ENCODE data around the gene BANP.

The BANP gene

DNA sequence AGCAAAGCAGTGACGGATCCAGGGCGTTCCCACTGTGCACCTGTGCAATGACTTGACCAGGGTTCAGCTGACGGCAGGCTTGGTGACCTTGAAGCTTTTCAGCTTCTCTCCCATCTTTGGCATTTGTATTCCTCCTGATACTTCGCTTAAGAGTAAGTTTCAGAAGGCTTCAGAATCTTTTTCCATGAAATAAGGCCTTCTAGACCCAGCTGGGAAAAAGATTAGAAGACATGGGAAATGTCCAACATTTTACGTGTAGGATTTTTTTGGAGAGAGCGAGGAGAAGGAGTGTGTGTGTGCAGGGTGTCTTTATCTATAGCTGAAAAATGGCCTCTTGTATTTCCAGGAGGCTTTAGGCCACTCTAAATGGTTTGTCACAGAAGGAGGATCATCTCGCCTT, 104.1 kb downstream of the BANP start:
- H3K27ac ChIP-seq, result no peak overlapping the region
- TF ChIP-seq, protein P1, sequence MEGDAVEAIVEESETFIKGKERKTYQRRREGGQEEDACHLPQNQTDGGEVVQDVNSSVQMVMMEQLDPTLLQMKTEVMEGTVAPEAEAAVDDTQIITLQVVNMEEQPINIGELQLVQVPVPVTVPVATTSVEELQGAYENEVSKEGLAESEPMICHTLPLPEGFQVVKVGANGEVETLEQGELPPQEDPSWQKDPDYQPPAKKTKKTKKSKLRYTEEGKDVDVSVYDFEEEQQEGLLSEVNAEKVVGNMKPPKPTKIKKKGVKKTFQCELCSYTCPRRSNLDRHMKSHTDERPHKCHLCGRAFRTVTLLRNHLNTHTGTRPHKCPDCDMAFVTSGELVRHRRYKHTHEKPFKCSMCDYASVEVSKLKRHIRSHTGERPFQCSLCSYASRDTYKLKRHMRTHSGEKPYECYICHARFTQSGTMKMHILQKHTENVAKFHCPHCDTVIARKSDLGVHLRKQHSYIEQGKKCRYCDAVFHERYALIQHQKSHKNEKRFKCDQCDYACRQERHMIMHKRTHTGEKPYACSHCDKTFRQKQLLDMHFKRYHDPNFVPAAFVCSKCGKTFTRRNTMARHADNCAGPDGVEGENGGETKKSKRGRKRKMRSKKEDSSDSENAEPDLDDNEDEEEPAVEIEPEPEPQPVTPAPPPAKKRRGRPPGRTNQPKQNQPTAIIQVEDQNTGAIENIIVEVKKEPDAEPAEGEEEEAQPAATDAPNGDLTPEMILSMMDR (conservative IDR thresholded peaks at IDR 0.05), result no peak

DNA sequence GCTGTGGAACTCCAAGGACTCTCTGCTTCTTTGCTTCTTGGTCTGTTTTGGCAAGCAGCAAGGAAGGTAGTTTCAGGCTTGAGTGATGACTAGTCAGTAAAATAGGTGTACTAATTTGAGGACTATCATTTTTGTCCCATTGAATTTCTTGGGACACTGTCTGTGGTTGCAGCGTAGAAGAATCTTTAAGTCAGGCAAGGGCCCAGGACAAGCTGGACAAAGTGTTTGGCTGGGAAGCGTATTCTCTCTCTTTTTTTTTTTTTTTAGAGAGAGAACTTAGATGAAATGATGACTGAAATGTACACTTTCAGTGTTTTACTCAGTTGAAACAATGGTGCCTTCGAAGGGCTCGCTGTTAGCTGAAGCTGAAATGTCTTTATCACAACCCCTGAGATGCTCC, 105.0 kb downstream of the BANP start:
- H3K27ac ChIP-seq, result no peak overlapping the region

DNA sequence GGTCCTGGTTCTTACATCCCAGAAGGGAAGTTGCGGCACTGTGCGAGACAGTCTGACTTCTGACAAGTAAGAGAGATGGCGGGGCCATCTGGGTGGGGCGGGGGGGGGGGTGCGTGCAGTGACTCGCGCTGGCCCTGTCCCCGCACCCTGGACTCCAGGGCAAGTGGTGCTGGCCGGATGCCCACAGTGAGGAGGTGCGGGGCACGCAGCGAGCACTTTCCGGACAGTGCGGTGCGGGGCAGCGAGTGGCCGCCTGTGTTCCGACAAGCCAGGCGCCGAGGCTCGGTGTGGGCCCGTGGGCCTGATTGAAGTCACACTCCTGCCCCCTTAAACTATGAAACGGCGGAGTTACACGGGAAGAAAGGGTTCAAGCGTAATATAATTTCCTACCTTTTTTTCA, 106.4 kb downstream of the BANP start:
- no peak overlapping the region for H3K27ac ChIP-seq
- TF ChIP-seq, protein P1 (conservative IDR thresholded peaks at IDR 0.05), result no peak

More for the DNA sequence above, 105.0 kb downstream of the BANP start:
- TF ChIP-seq, protein P1 (conservative IDR thresholded peaks at IDR 0.05), result no peak

DNA sequence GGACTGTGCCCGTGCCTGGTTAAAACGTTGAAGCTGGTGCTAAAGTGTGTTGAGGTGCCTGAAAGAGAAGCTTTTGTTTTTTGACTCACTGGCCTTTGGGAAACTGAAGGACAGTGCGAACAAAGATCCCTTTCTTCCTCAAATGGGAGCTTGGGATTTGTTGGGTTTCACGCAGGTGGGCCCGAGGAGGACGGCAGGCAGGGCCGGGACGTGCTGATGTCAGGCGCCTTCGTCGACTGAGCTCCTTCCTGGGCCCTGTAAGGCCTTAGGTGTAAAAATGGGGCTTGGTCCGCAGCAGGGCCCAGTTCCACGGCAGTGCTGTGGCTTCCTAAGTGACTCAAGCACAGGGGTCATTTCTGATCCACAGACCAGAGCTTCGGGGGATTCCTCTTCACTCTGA, 106.9 kb downstream of the BANP start:
- TF ChIP-seq, protein P1 (conservative IDR thresholded peaks at IDR 0.05), result no peak
- H3K27ac ChIP-seq, result no peak overlapping the region

DNA sequence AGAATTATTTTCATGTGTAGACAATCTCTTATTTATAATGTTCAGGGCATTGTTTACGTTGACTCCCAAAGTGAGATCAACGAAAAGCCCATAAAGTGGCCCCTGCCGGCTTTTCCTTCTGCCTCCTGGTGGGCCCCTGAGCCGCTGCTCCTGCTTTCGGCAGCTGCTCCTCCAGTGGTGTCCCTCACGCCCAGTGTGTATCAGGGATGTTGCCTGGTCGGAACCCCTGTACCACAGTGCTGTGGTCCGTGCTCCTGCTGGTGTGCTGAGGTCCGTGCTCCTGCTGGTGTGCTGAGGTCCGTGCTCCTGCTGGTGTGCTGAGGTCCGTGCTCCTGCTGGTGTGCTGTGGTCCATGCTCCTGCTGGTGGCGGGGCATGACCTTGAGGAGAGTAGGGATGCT, 107.6 kb downstream of the BANP start:
- no peak overlapping the region for H3K27ac ChIP-seq
- TF ChIP-seq, protein P1 (conservative IDR thresholded peaks at IDR 0.05), result no peak

DNA sequence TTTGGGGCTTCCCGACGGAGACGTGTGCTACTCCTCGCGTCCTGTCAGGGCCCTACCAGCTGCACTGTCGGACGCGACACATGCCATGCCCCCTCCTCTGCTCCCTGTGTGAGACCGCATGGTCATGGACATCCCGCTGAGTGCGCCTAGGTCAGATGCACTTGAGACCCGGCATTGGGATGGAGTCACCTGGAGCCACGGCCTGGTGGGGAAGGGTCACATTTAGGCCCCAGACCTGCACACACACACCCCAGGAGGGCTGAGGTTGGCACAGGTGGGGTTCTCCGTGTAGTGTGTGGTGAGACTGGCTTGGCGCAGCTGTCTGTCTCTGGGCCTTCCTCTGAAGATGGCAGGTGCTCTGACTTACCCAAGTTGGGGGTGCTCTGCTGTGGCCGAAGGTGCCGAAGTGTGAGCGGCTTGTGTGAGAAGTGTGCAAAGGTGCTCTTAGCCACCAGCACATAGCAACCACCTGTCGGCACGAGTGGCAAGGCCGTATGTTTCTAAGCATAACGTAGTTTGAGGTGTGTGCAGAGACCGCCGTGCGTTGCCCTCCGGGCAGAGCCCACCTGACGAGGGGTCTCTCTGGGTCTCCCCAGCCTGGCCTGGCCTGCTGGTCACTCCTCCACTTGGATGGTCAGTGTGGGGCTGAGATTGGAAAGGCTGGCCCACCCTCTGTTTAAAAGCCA, 108.6 kb downstream of the BANP start:
- H3K27ac ChIP-seq, result no peak overlapping the region
- TF ChIP-seq, protein P1 (conservative IDR thresholded peaks at IDR 0.05), result no peak

DNA sequence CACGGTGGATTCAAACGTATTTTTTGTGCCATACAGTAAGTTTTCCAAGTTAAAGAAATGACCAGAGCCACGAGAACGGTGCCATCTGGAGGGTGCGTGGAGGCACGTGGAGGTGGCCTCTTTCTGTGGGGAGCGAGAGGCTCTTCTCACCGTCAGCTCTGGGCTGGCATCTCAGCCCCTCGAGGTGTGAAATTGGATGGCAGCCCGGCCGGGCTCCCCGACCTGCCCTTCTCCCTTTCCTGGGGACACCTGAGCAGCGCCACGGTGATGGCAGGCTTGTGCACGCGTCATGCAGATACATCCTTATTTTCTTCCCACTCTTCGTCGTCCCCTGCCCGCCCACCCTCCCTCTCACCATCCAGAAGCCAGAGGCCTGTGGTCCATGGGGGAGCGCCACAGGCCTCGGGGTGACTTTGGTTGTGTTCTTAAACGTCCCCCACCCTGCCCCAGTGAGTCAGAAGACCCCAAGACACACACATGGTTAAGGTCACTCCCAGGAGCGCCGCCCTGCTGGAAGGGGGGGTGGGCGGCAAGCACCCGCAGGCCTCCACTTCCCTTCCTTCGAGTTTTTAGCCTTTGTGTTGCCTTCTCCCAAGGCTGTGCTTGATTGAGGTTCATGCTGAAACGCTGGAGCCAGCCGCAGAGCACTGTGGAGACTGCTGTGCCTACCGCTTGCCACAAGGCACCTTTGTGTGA, 109.4 kb downstream of the BANP start:
- H3K27ac ChIP-seq, result no peak overlapping the region
- TF ChIP-seq, protein P1 (conservative IDR thresholded peaks at IDR 0.05), result 0 out of 2 replicates have a peak, but pooled peaks have one; percentile 5

Data from VCaP (cell line).